ENCODE measurements around the gene DHRS3.

DHRS3 gene

GRCh38 chr1:12552951-12553921, 64.8 kb downstream of the DHRS3 start:
- no peak for DNase-seq (ENCODE audit: low spot score)

GRCh38 chr1:12552111-12552888, 65.7 kb downstream of the DHRS3 start:
- DNase-seq (ENCODE audit: low spot score), result no peak

- DNase-seq (ENCODE audit: low spot score), result no peak
Observed at GRCh38 chr1:12551584-12551983, 66.4 kb downstream of the DHRS3 start.

- no peak for DNase-seq (ENCODE audit: low spot score)
Observed at GRCh38 chr1:12549460-12550349, 68.3 kb downstream of the DHRS3 start.

GRCh38 chr1:12548973-12549459, 69.0 kb downstream of the DHRS3 start:
- DNase-seq (ENCODE audit: low spot score), result no peak

GRCh38 chr1:12548279-12548972, 69.6 kb downstream of the DHRS3 start:
- no peak for DNase-seq (ENCODE audit: low spot score)

GRCh38 chr1:12547586-12548225, 70.3 kb downstream of the DHRS3 start:
- no peak for DNase-seq (ENCODE audit: low spot score)

GRCh38 chr1:12546771-12547585, 71.0 kb downstream of the DHRS3 start:
- DNase-seq (ENCODE audit: low spot score), result no peak

GRCh38 chr1:12544992-12545391, 73.0 kb downstream of the DHRS3 start:
- DNase-seq (ENCODE audit: low spot score), result no peak

- no peak for DNase-seq (ENCODE audit: low spot score)
Observed at GRCh38 chr1:12544357-12544756, 73.7 kb downstream of the DHRS3 start.

- no peak for DNase-seq (ENCODE audit: low spot score)
Observed at GRCh38 chr1:12543740-12544154, 74.3 kb downstream of the DHRS3 start.

GRCh38 chr1:12542616-12543592, 75.1 kb downstream of the DHRS3 start:
- no peak for DNase-seq (ENCODE audit: low spot score)

GRCh38 chr1:12542138-12542465, 75.9 kb downstream of the DHRS3 start:
- no peak for DNase-seq (ENCODE audit: low spot score)

- no peak for DNase-seq (ENCODE audit: low spot score)
Observed at GRCh38 chr1:12541274-12542137, 76.5 kb downstream of the DHRS3 start.

- no peak for DNase-seq (ENCODE audit: low spot score)
Observed at GRCh38 chr1:12540580-12541273, 77.3 kb downstream of the DHRS3 start.

- DNase-seq (ENCODE audit: low spot score), result no peak
Observed at GRCh38 chr1:12539705-12540579, 78.1 kb downstream of the DHRS3 start.

Measured in germinal center (tissue), 1 donor.